ENCODE data around the gene INF2.
"Not testable (repeated sequence)": the region's sequence is repeated elsewhere in the genome, so short reads cannot be mapped to it uniquely, and the experiment has no call there.

INF2 gene

GRCh38 chr14:104724407-104724980, 35.1 kb downstream of the INF2 start:
- DNase-seq (ENCODE audit: extremely low spot score) = no peak
- ChIA-PET POLR2A (no interaction called here), CTCF (interaction anchor here (1.1 to 4.0 kb wide), 3 partner anchors 16 to 102 kb away, joined by 3 to 24 read pairs (median 6); no protein-coding TSS in a partner anchor)
- TF ChIP-seq CTCF (IDR thresholded peaks at IDR 0.05; ENCODE audit: control extremely low read depth, extremely low read depth, low read depth, missing control alignments) = no peak

- no peak for DNase-seq (ENCODE audit: extremely low spot score)
- ChIA-PET CTCF (interaction anchor here (1.1 to 4.0 kb wide), 3 partner anchors 17 to 101 kb away, joined by 3 to 24 read pairs (median 6); no protein-coding TSS in a partner anchor), POLR2A (interaction anchor here (1.3 kb wide), 1 partner anchor 28 kb away, joined by 3 read pairs; the partner anchor contains the start of gene SIVA1)
- TF ChIP-seq CTCF (IDR thresholded peaks at IDR 0.05; ENCODE audit: control extremely low read depth, extremely low read depth, low read depth, missing control alignments) = no peak
Measured at GRCh38 chr14:104724981-104725771, 35.8 kb downstream of the INF2 start.

- no peak for TF ChIP-seq CTCF (IDR thresholded peaks at IDR 0.05; ENCODE audit: control extremely low read depth, extremely low read depth, low read depth, missing control alignments)
- no peak for DNase-seq (ENCODE audit: extremely low spot score)
- CTCF ChIA-PET = interaction anchor here (1.1 to 4.0 kb wide), 3 partner anchors 18 to 101 kb away, joined by 3 to 24 read pairs (median 6); no protein-coding TSS in a partner anchor
- POLR2A ChIA-PET = interaction anchor here (0.6 to 1.3 kb wide), 2 partner anchors 27 to 126 kb away, joined by 3 read pairs; partner anchors contain the start of gene SIVA1
Measured at GRCh38 chr14:104725772-104726548, 36.5 kb downstream of the INF2 start.

- DNase-seq (ENCODE audit: extremely low spot score) = no peak
- no peak for TF ChIP-seq CTCF (IDR thresholded peaks at IDR 0.05; ENCODE audit: control extremely low read depth, extremely low read depth, low read depth, missing control alignments)
- POLR2A ChIA-PET = interaction anchor here (1.3 kb wide), 1 partner anchor 26 kb away, joined by 3 read pairs; the partner anchor contains the start of gene SIVA1
- CTCF ChIA-PET = interaction anchor here (4.0 kb wide), 1 partner anchor 19 kb away, joined by 24 read pairs; no protein-coding TSS in a partner anchor
Measured at GRCh38 chr14:104726600-104727451, 37.4 kb downstream of the INF2 start.

- POLR2A ChIA-PET = no interaction called here
- DNase-seq (ENCODE audit: extremely low spot score) = no peak
- CTCF ChIA-PET = interaction anchor here (1.6 kb wide), 1 partner anchor 40 kb away, joined by 4 read pairs; no protein-coding TSS in a partner anchor
- TF ChIP-seq CTCF (IDR thresholded peaks at IDR 0.05; ENCODE audit: control extremely low read depth, extremely low read depth, low read depth, missing control alignments) = no peak
Measured at GRCh38 chr14:104728631-104729030, 39.2 kb downstream of the INF2 start.

GRCh38 chr14:104729176-104729834, 39.9 kb downstream of the INF2 start:
- CTCF ChIA-PET = interaction anchor here (1.6 kb wide), 1 partner anchor 39 kb away, joined by 4 read pairs; no protein-coding TSS in a partner anchor
- DNase-seq (ENCODE audit: extremely low spot score); POLR2A ChIA-PET: not testable (repeated sequence)
